Right ventricle myocardium inferior (tissue), 1 donor: ENCODE data around the gene SERPINA6. TPM values are rescaled to one million over a fixed set of nuclear protein-coding genes. Genes with fewer than 3 reads are reported as not detected.
"Not testable (repeated sequence)": the region's sequence is repeated elsewhere in the genome, so short reads cannot be mapped to it uniquely, and the experiment has no call there.

Experiments
- ATAC-seq: fragments of 200-7000 bp; cut with Tn5 transposase; one replicate; pipeline ENCODE4 v1.9.1; 2020; ENCODE audit warnings: mild to moderate bottlenecking, moderate library complexity
- DNase-seq: peaks from one replicate; pipeline ENCODE4 v3.0.0; 2021; ENCODE audit errors: missing footprints
- intact Hi-C: fragments of 100-400 bp; cut with DNase I; formaldehyde crosslinking; loops from one replicate; pipeline ENCODE4 v1.11.0; 2022
- total RNA-seq: library from RNA; stranded (reverse); fragmentation: NEBNext Ultra II Directional; extraction: Animal tissue kit (Norgen Biotek cat#: 25700); gene quantifications from one replicate; pipeline ENCODE4 v1.2.1, GENCODE V29; 2021
- donor health status: DM: no; HTN: yes; CAD: no; lungs with severe emphysema.

The SERPINA6 gene
- total RNA-seq, 1 donor from 2014 or later: not detected

DNA sequence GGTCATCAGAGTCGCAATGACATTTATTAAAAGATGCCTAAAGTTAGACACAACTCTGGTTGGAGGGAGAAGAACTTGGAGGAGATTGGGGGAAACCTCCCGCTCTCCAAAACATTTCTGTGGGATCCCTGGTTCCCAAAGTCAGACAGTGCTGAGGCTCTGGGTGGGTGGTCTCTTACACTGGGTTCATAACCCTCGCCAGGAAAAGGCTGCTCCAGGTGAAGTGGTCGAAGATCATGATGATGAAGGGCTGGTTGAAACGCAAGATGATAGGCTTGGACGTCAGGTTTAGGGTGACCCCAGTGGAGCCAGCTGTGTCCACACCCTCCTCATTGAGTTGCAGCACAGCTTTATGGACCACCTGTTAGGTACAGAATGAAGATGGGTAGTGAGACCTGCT, 18.9 kb downstream of the SERPINA6 start:
- no peak for DNase-seq
- ATAC-seq: no peak
- intact Hi-C loops: no loop called here

DNA sequence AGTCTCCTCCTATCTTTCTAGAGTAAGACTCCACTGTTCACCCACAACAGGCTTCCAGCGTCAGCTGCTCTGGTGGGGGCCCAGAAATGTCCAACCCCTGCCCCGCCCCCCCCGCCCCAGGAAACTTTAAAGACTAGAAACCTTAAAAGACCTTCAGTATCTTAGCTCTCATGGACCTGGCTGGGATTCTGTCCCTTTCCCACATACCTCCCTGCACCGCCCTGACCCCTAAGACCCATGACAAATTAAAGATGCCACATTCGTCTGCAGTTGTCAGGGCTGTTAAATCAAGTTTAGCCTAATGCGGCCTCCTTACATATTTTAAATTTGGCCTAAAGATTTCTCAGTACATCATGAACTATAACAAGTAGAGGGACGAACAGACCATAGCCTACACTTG, 20.0 kb downstream of the SERPINA6 start:
- ATAC-seq (no peak), DNase-seq (no peak)
- intact Hi-C loops: no loop called here

DNA sequence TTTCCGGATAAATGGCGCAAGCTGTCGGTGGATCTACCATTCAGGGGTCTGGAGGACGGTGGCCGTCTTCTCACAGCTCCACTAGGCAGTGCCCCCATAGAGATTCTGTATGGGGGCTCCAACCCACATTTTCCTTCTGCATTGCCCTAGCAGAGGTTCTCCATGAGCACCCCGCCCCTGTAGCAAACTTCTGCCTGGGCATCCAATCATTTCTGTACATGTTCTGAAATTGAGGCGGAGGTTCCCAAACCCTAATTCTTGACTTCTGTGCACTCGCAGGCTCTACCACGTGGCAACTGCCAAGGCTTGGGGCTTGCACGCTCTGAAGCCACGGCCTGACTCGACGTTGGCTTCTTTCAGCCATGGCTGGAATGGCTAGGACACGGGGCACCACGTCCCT, 25.0 kb downstream of the SERPINA6 start:
- DNase-seq: no peak
- intact Hi-C loops: no loop called here
- ATAC-seq: no peak

DNA sequence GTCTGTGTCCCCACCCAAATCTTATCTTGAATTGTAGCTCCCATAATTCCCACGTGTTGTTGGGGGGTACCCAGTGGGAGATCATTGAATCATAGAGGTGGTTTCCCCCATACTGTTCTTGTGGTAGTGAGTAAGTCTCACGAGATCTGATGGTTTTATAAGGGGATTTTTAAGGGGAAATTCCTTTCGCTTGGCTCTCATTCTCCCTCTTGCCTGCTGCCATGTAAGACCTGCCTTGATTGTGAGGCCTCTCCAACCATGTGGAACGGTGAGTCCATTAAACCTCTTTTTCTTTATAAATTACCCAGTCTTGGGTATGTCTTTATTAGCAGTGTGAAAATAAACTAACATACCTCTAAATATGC, 27.0 kb downstream of the SERPINA6 start:
- ATAC-seq, DNase-seq, intact Hi-C loops: not testable (repeated sequence)

DNA sequence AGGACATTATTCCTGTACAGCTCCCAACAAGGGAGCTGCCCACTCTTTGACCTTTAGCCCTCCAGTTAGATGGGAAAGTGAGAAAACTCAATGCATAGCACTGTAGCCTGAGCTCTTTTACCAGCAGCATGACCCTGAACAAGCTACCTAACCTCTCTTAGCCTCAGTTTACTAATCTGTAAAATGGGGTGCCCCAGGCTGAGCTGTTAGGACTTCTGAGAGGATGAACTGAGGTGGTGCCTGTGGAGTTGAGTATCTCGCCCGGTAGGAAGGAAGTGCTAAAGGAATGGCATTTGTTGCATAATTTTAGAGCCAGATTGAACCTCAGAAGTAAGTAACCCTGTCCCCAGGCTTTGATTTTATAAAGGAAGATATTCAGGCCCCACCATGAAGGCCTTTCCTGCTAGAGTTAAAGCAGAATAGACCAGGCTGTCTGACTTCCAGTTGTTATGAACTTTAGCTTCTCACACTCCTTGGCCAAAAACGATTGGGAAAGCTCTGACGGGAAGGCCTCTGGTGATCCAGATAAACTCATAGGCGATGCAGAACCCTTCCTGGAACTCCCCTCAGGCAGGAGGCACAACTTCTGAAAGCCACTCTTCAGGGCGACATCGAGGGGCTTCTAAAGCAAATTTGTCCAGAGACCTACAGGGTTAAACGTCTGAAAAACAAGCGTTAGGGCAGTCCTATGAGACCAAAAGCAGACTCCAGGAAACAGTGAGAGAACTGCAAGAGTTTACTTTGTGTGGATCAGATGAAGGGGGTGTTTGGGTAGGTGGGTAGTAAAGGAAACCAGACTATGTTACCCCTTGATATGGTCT, 27.6 kb downstream of the SERPINA6 start:
- intact Hi-C loops: loop anchor here (2.0 kb wide), 1 partner anchor 67 kb away; no protein-coding TSS in a partner anchor
- DNase-seq (no peak), ATAC-seq (no peak)

DNA sequence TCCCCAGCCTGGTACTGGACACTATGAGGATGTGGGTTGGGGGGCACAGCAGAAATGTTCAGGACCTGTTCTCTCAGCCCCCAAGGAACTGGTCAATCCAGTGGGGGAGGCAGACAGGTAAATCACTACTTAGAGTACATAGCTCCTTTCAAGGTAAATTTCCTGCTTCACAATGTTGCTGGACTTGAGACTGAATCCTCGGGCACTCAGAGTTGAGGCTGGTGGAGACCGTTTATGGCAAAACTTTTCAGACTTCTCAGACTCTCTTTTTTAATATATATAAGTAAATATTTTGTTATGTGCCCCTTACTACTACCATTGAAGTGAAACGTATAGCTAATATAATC, 29.6 kb downstream of the SERPINA6 start:
- ATAC-seq (no peak), DNase-seq (no peak)
- intact Hi-C loops: no loop called here

DNA sequence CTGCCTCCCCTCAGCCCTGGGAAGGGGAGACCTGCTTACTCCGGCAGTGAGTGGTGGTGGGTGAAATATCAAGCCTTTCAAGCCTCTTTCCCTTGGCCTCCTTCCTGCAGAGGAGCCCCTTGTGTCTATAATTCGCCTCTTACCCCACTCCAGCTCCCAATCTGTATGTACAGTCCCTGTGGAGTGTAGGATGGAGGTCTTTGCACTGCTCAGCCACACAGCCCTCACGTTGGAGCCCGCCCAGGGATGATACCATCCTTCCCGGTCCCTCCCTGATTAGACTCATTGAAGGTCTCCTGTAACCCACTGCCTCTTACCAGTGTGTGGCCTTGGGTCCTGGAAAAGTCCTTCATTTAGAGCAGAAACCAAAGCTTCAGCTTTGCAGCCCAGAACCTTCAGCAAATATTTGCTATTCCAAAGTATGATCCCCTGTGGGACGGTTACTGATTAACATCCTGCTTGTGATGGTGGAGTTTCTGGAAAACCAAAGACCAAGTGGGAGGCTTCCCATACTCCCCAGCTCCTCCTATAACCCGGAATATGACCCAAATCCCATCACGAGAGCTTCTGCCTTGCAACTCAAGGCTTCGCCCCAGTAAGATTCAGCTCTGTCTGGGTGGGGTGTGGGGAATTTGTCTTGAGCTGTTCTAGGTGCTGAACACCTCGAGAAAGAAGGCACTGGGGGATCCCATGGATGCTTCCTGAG, 30.1 kb downstream of the SERPINA6 start, which contains the start of gene SERPINA10:
TSS of gene SERPINA10 (minus strand) at position 397 of the 706 bp plus-strand sequence. CDS start 2,675 bp downstream, outside the sequence.
- intact Hi-C loops: no loop called here
- DNase-seq (no peak), ATAC-seq (no peak)

DNA sequence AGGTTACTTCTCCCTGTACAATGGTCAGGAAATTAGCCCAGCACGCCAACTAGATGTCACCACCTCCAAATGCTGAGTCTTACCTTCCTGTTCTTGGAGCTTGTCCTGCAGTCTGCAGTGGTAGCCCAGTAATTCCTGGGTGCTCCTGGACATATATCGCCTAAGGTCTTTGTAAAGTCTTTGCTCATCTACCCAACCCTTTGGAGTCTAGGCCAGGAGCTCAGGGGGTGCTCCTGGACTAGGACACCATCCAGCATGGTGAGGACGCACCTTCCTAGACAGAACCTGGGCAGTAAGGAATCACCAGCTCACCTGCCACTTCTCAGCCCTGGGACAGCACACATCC, 30.6 kb downstream of the SERPINA6 start:
- DNase-seq: no peak
- intact Hi-C loops: no loop called here
- ATAC-seq: no peak

DNA sequence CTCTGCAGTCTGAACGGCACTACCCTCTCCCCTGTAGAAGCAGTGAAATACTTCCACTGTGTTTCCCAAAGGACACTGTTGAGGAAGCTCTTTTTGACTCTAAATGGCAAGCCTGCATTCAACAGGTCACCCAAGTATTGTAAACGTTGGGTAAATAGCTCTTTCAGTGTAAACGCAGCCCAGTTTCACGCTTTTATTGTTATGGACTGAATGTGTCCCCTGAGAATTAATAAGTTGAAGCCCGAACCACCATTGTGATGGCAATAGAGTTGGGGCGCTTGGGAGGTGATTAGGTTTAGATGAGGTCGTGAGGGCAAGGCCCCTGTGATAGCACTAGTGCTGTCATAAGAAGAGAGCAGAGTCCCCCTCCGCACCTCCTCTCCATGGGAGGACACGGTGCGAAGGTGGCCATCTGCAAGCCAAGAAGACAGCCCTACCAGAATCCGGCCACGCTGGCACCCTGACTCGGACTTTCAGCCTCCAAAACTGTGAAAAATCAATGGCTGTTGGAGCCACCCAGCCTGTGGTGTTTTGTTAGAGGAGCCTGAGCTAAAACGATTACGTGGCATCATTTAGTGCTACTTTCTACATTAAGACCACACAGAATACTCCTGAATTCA, 31.1 kb downstream of the SERPINA6 start:
- ATAC-seq (no peak), DNase-seq (no peak)
- intact Hi-C loops: no loop called here

DNA sequence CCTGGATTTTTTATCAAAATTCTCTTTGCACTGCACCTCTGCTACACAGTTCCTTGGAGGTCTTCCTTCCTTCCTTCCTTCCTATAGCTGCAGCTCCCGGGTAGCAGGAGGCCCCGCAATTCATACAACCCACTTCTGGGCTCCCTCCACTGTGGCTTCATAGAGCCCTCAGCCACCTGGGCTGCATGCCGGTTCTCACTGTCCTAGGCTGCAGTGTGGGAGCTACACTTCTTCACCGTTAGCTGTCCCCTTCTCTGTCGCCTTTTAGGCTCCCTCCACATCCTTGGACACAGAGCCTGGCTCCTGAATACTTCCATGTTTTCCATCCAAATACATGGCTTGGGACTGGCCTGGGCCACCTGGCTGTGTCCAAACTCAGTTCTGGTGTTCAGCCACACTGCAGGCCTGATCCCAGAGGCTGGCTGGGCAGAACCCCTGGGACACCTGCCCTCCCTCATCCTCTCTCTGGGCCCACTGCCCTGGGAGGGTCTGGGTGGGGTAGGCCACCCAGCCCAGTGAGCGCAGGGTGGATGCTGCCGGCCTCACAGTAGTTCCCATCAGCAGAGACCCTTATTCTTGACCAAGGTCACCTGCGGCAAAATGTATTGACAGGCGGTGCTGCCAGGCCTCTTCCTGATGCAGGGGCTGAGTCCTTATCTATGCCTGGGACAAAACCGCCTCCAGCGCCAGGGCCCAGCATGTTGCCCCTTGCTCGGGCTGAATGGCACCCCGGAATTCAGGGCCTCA, 31.8 kb downstream of the SERPINA6 start:
- DNase-seq: no peak
- intact Hi-C loops: no loop called here
- no peak for ATAC-seq

DNA sequence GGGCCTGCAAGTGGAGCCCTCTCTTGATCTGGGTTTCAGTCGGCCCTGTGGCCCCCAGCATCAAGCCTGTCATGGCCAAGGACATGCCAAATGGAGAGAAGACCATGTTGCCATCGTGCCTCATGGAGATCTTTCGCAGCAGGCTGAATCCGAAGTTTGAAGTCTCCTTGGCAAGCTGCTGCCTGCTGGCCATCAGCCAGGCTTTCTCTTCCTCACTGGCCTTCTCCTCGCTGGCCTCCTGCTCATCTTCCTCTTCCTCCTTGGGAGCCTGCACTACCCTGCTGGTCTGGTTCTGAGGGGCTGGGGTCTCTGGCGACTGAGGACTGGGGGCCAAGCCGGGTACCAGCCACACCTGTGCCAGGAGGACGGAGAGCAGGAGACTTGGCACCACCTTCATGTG, 32.9 kb downstream of the SERPINA6 start:
- no peak for ATAC-seq
- intact Hi-C loops: no loop called here
- DNase-seq: no peak

DNA sequence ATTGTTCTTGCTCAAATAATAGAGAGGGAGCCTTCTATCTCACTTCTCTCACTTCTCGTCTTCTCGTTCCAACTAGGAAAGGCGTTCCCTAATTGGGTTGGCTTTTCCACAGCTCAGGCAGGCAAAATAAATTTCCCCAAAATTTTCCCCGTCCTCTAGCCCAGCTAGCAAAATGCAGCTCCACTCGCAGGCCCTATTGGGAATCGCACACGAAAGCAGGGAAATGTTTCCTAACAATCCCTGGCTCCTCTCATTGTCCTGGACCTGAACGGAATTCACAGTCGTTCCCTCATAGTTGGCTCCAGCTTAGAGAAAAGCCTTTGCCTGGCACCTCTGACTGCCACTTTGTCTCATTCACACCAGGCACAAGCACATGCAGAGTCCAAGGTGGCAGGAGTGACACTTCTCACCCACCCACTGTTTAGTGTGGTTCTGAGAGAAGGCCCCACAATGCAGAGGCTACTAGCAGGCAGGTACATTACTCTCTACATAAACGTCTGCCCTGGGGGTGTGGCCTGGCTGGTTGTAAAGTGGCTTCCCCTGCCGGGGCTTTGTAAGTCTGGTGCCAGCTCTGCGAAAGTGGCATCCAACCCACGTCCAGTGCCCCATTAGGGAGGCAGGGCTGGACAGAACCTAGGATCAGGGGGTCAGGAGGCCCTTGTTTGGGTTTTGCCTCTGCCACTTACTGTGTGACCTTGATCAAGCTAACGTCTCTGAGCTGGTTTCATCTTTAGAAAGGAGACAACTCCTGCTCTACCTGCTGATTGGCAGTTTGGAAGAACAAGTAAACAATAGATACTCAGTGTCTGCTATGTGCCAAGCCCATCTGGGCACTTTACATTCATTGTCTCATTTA, 34.3 kb downstream of the SERPINA6 start:
- intact Hi-C loops: no loop called here
- no peak for DNase-seq
- ATAC-seq: peak; percentile 45

DNA sequence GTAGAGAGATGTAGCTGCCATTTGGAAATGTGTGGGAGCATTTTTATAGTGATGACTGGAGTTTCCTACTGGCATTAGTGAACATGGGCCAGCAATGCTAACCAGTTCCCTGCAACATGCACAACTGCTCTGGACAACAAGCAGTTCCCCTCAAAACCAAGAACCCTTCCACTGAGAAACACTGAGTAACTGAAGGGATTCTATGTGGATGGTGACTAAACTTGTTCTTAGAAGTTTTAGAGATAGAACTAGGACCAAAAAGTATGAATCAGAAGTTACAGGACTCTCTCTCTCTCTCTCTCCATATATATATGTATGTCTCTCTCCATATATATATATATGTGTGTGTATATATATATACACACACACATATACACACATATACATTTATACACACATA, 38.0 kb downstream of the SERPINA6 start:
- intact Hi-C loops: no loop called here
- no peak for DNase-seq
- ATAC-seq: no peak

DNA sequence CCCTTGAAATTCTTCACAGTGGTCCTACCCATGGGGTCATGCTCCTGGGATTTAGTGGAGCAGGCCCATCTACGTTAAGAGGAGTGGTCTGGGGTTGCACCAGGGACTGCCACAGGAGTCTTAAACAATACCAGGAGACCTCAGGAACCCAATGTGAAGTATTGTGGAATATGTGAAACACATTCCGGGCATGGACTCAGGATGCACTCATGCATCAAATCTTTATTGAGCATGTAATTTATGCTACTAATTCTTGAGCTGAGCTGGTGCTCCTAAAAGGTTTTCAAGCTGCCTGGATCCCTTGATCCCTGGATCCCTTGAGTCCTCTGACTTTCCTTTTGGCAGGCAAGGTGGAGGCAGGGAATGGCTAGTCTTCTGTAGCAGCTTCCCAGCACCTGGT, 38.9 kb downstream of the SERPINA6 start:
- no peak for DNase-seq
- no peak for ATAC-seq
- intact Hi-C loops: no loop called here

DNA sequence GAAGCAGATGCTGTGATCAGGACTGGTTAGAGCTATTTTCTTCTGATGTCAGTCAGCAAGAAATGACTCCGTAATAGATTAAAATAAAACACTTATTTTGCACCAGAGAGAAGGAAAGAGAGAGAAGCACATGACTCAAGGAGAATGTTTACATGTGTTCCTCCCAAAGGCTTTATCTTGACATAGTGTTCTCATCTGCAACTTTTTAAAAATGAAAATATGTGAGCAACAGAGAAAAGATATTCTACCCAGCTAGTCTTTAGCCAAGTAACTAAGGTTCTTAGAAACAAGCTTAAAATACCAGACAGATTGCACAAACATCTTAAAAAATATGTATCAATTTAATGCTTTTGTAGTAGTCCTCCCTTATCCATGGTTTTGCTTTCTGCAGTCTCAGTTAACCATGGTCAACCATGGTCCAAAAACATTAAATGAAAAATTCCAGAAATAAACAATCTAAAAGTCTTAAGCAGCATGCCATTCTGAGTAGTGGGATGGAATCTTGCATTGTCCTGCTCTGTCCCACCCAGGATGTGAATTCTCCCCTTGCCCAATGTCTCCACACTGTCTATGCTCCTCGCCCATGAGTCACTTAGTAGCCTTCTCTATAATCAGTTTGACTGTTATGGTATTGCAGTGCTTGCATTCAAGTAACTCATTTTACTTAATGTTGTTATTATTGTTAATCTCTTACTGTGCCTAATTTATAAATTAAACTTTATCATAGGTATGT, 40.0 kb downstream of the SERPINA6 start:
- intact Hi-C loops: no loop called here
- DNase-seq (no peak), ATAC-seq (no peak)

DNA sequence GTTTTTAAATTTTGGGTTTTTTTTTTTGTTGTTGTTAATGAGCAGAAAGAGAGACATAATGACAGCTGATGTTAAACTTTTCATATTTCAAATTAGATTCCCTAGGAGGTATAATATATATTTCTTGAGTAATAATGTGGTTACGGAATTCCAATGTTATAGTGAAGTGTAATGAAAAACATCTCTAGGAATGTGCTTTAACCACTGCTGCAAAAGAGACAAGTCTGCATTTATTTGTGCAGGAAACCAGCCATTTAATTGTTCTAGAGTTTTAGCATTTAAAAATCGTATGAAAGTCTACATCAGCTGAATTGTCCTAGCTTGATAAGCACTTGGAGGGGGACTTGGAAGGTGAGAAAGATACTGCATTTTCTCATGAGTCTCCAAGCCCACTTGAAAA, 44.4 kb downstream of the SERPINA6 start:
- ATAC-seq: no peak
- DNase-seq: no peak
- intact Hi-C loops: no loop called here

DNA sequence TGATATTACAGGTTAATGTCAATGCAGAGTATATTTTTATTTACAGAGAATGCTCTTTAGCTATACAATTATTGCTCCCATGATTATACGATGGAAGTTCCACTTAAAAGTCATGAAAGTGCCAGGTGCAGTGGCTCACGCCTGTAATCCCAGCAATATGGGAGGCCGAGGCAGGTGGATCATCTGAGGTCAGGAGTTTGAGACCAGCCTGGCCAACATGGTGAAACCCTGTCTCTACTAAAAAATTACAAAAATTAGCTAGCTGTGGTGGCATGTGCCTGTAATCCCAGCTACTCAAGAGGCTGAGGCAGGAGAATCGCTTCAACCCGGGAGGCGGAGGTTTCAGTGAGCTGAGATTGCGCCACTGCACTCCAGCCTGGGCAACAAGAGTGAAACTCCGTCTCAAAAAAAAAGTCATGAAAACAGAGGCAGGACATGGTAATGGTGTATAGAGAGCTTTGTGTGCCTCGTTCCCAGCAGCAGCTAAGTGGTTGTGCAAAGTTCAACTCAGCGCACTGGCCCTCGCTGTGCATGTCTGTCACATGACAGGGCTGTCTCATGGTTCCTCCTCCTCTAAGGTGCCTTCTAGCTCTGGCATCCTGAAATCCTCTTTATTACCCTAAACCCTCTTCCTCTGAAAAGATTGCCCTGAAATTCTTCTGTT, 46.1 kb downstream of the SERPINA6 start:
- DNase-seq, intact Hi-C loops, ATAC-seq: not testable (repeated sequence)
